Panc1 (cell line): ENCODE data around the gene GOLGA6C.
"Not testable (repeated sequence)": the region's sequence is repeated elsewhere in the genome, so short reads cannot be mapped to it uniquely, and the experiment has no call there.

Experiments used
- CTCF ChIP-seq: fragments of 450-650 bp; IDR thresholded peaks from 2 replicates; pipeline ENCODE4 v1.5.1; 2017; ENCODE audit warnings: mild to moderate bottlenecking
- REST ChIP-seq, 2 experiments: IDR thresholded peaks; 2 replicates each; pipeline ENCODE4 v1.6.1; 2011 to 2012; ENCODE audit warnings: low read depth in 2 of 2, control low read depth in 1 of 2, low read length in 1 of 2, mild to moderate bottlenecking in 1 of 2, moderate library complexity in 1 of 2; ENCODE audit not compliant: insufficient read depth in 1 of 2
- SIN3A ChIP-seq: IDR thresholded peaks from 2 replicates; pipeline ENCODE4 v1.6.1; 2012; ENCODE audit warnings: low read depth, mild to moderate bottlenecking, low read length, moderate library complexity, borderline replicate concordance; ENCODE audit not compliant: insufficient read depth

- TF ChIP-seq CTCF; REST (IDR thresholded peaks at IDR 0.05; ENCODE audit: insufficient read depth in 1 of 2, low read depth in 2 of 2, low read length in 1 of 2); SIN3A: not testable (repeated sequence)
Measured at GRCh38 chr15:75312548-75312947, 54.4 kb downstream of the GOLGA6C start.
